HepG2 (cell line): ENCODE results near the gene VRK2. TPM values are rescaled to one million over a fixed set of nuclear protein-coding genes. Genes with fewer than 3 reads are reported as not detected.

Source experiments
- AGO1 ChIP-seq: fragments of 200-400 bp; formaldehyde crosslinking; IDR thresholded peaks from 2 replicates; pipeline ENCODE4 v1.6.1; 2017; ENCODE audit warnings: mild to moderate bottlenecking, low read depth, low read length, moderate library complexity; ENCODE audit not compliant: poor library complexity, severe bottlenecking
- GATAD1 ChIP-seq: IDR thresholded peaks from 2 replicates; pipeline ENCODE4 v1.6.1; 2016; ENCODE audit warnings: missing genetic modification reagents, missing compliant biosample characterization
- IKZF1 ChIP-seq: fragments of 450-650 bp; IDR thresholded peaks from 2 replicates; pipeline ENCODE4 v1.7.1; 2016
- JUN ChIP-seq: sonication (generic); formaldehyde crosslinking; IDR thresholded peaks from 2 replicates; pipeline ENCODE4 v1.4.0; 2020; ENCODE audit warnings: mild to moderate bottlenecking, missing genetic modification reagents
- KAT2B ChIP-seq: fragments of 150-350 bp; IDR thresholded peaks from 2 replicates; pipeline ENCODE4 v1.6.1; 2014; ENCODE audit warnings: low read depth, low read length, borderline replicate concordance
- NR2F6 ChIP-seq, 2 experiments: IDR thresholded peaks; 2 replicates each; pipeline ENCODE4 v1.6.1; 2016; ENCODE audit warnings: antibody characterized with exemption in 1 of 2, mild to moderate bottlenecking in 1 of 2
- PAF1 ChIP-seq: IDR thresholded peaks from 2 replicates; pipeline ENCODE4 v1.6.1; 2016; ENCODE audit warnings: missing genetic modification reagents, missing compliant biosample characterization
- RELA ChIP-seq: sonication (generic); formaldehyde crosslinking; IDR thresholded peaks from 2 replicates; pipeline ENCODE4 v1.4.0; 2020; ENCODE audit warnings: missing genetic modification reagents
- RNF2 ChIP-seq: fragments of 450-650 bp; conservative IDR thresholded peaks from 2 replicates; pipeline ENCODE4 v1.6.1; 2016; ENCODE audit warnings: low read depth
- STAG1 ChIP-seq: sonication (generic); formaldehyde crosslinking; IDR thresholded peaks from 2 replicates; pipeline ENCODE4 v1.4.0; 2020; ENCODE audit warnings: missing genetic modification reagents
- ZNF234 ChIP-seq: sonication (generic); formaldehyde crosslinking; conservative IDR thresholded peaks from 2 replicates; pipeline ENCODE4 v1.5.1; 2020; ENCODE audit warnings: mild to moderate bottlenecking, missing genetic modification reagents
- ZNF251 ChIP-seq: sonication (generic); formaldehyde crosslinking; IDR thresholded peaks from 2 replicates; pipeline ENCODE4 v1.9.0; 2021; ENCODE audit warnings: mild to moderate bottlenecking, missing genetic modification reagents
- ZNF296 ChIP-seq: sonication (generic); formaldehyde crosslinking; conservative IDR thresholded peaks from 2 replicates; pipeline ENCODE4 v1.5.0; 2020; ENCODE audit warnings: mild to moderate bottlenecking, missing genetic modification reagents
- ZNF616 ChIP-seq: sonication (generic); formaldehyde crosslinking; IDR thresholded peaks from 2 replicates; pipeline ENCODE4 v1.5.0; 2020; ENCODE audit warnings: low read depth, mild to moderate bottlenecking, missing genetic modification reagents
- ZNF703 ChIP-seq: sonication (generic); formaldehyde crosslinking; IDR thresholded peaks from 2 replicates; pipeline ENCODE4 v1.5.1; 2020; ENCODE audit warnings: missing genetic modification reagents, mild to moderate bottlenecking, moderate library complexity, borderline replicate concordance
- ZNF713 ChIP-seq: sonication (generic); formaldehyde crosslinking; IDR thresholded peaks from 2 replicates; pipeline ENCODE4 v1.4.0; 2020; ENCODE audit warnings: mild to moderate bottlenecking, missing genetic modification reagents
- ZNF782 ChIP-seq: sonication (generic); formaldehyde crosslinking; IDR thresholded peaks from 2 replicates; pipeline ENCODE4 v1.4.0; 2020; ENCODE audit warnings: missing genetic modification reagents, mild to moderate bottlenecking, borderline replicate concordance
- polyA plus RNA-seq, 8 experiments: library from polyadenylated mRNA; depleted of rRNA in 3 of 8; stranded (reverse) in 7 of 8; unstranded in 1 of 8; fragments of >200 nt; fragmentation: Illumina TruSeq in 4 of 8; extraction: Trizol in 4 of 8; gene quantifications; 2 replicates each; pipeline versions ENCODE4 v1.2.1 to v1.2.3, GENCODE V29; 2011 to 2016; ENCODE audit warnings: low read depth in 4 of 8, missing spikeins in 1 of 8, mixed read lengths in 1 of 8; ENCODE audit not compliant: insufficient read depth in 1 of 8
- total RNA-seq, 5 experiments: library from RNA; depleted of rRNA; stranded (reverse); fragments of >200 nt; fragmentation: Illumina TruSeq; extraction: Trizol; gene quantifications; 2 replicates each; pipeline ENCODE4 v1.2.3, GENCODE V29; 2016; ENCODE audit warnings: low read depth in 1 of 5
- TF ChIP-seq, protein P1 (sequence below): sonication (generic); formaldehyde crosslinking; conservative IDR thresholded peaks from 2 replicates; pipeline ENCODE4 v1.4.0; 2020; ENCODE audit warnings: missing genetic modification reagents
- TF ChIP-seq, protein P2 (sequence below): sonication (generic); formaldehyde crosslinking; IDR thresholded peaks from 2 replicates; pipeline ENCODE4 v1.9.0; 2021; ENCODE audit warnings: missing genetic modification reagents, borderline replicate concordance
- TF ChIP-seq, protein P3 (sequence below): IDR thresholded peaks from 2 replicates; pipeline ENCODE4 v1.6.1; 2016; ENCODE audit warnings: low read depth
- TF ChIP-seq, protein P4 (sequence below), 2 experiments: IDR thresholded peaks; 2 replicates each; pipeline ENCODE4 v1.6.1; 2011 to 2012; ENCODE audit warnings: low read length in 2 of 2, borderline replicate concordance in 1 of 2, low read depth in 1 of 2, mild to moderate bottlenecking in 1 of 2, moderate library complexity in 1 of 2

The VRK2 gene
- total and polyA plus RNA-seq, 2 of the 13 experiments (the other 11 are each of a cell fraction or from before 2014, with no cell fraction given), result 13.3 to 29.1 TPM

DNA sequence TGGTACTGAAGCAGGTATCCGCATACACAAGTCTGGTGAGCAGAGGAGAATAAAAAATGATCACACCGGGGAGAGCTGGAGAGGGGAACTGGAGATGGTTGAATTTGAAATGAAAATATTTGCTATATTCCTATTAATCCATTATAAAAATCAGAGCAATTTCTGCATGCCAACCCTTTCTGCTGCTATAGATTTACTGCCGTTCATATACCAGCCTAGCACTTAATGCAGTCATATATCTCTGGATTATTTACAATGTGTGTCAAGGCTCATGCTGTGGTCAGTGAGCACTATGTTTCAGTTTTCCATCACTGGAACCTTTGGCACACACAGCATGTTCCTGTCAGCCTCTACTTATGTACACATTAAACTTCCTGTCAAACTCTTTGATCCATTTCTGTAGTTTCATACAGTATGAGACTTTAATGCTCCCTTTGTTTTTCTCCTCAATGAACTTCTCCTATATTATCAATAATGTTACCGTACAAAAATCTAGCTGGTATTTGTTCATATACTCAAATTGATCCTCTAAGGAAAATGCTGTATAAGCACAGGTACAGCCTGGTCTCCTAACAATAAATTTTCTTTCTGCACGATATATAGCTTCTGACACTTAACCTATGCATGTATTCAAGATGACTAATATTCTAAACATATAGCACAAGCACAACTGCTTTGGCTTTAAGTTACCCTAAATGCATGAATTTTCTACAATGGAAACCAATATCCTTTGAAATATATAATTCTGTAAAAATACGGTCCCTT is 157.8 kb downstream of the VRK2 start (continued):
- TF ChIP-seq JUN (CRISPR knock-in tag) (peak; percentile 41; the same call in 1 of the 2 replicates), IKZF1 (no peak), STAG1 (CRISPR knock-in tag) (no peak), GATAD1 (CRISPR knock-in tag) (0 out of 2 replicates have a peak, but pooled peaks have one; percentile 41), NR2F6 (IDR thresholded peaks at IDR 0.05) (peak; percentile 48), NR2F6 (CRISPR knock-in tag; IDR thresholded peaks at IDR 0.05) (peak; percentile 65), ZNF251 (CRISPR knock-in tag) (no peak), KAT2B (no peak), ZNF782 (no peak), ZNF296 (no peak), RNF2 (no peak), ZNF616 (CRISPR knock-in tag) (no peak), RELA (CRISPR knock-in tag) (no peak), AGO1 (no peak), PAF1 (no peak), ZNF234 (CRISPR knock-in tag) (no peak), ZNF703 (CRISPR knock-in tag) (no peak), ZNF713 (CRISPR knock-in tag) (no peak)
- TF ChIP-seq, protein P1, sequence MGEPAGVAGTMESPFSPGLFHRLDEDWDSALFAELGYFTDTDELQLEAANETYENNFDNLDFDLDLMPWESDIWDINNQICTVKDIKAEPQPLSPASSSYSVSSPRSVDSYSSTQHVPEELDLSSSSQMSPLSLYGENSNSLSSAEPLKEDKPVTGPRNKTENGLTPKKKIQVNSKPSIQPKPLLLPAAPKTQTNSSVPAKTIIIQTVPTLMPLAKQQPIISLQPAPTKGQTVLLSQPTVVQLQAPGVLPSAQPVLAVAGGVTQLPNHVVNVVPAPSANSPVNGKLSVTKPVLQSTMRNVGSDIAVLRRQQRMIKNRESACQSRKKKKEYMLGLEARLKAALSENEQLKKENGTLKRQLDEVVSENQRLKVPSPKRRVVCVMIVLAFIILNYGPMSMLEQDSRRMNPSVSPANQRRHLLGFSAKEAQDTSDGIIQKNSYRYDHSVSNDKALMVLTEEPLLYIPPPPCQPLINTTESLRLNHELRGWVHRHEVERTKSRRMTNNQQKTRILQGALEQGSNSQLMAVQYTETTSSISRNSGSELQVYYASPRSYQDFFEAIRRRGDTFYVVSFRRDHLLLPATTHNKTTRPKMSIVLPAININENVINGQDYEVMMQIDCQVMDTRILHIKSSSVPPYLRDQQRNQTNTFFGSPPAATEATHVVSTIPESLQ (CRISPR knock-in tag), result no peak
- TF ChIP-seq, protein P2, sequence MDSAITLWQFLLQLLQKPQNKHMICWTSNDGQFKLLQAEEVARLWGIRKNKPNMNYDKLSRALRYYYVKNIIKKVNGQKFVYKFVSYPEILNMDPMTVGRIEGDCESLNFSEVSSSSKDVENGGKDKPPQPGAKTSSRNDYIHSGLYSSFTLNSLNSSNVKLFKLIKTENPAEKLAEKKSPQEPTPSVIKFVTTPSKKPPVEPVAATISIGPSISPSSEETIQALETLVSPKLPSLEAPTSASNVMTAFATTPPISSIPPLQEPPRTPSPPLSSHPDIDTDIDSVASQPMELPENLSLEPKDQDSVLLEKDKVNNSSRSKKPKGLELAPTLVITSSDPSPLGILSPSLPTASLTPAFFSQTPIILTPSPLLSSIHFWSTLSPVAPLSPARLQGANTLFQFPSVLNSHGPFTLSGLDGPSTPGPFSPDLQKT, result no peak
- TF ChIP-seq, protein P3, sequence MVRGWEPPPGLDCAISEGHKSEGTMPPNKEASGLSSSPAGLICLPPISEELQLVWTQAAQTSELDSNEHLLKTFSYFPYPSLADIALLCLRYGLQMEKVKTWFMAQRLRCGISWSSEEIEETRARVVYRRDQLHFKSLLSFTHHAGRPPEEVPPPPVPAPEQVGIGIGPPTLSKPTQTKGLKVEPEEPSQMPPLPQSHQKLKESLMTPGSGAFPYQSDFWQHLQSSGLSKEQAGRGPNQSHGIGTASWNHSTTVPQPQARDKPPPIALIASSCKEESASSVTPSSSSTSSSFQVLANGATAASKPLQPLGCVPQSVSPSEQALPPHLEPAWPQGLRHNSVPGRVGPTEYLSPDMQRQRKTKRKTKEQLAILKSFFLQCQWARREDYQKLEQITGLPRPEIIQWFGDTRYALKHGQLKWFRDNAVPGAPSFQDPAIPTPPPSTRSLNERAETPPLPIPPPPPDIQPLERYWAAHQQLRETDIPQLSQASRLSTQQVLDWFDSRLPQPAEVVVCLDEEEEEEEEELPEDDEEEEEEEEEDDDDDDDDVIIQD (CRISPR knock-in tag), result peak; percentile 97
- TF ChIP-seq, protein P4, sequence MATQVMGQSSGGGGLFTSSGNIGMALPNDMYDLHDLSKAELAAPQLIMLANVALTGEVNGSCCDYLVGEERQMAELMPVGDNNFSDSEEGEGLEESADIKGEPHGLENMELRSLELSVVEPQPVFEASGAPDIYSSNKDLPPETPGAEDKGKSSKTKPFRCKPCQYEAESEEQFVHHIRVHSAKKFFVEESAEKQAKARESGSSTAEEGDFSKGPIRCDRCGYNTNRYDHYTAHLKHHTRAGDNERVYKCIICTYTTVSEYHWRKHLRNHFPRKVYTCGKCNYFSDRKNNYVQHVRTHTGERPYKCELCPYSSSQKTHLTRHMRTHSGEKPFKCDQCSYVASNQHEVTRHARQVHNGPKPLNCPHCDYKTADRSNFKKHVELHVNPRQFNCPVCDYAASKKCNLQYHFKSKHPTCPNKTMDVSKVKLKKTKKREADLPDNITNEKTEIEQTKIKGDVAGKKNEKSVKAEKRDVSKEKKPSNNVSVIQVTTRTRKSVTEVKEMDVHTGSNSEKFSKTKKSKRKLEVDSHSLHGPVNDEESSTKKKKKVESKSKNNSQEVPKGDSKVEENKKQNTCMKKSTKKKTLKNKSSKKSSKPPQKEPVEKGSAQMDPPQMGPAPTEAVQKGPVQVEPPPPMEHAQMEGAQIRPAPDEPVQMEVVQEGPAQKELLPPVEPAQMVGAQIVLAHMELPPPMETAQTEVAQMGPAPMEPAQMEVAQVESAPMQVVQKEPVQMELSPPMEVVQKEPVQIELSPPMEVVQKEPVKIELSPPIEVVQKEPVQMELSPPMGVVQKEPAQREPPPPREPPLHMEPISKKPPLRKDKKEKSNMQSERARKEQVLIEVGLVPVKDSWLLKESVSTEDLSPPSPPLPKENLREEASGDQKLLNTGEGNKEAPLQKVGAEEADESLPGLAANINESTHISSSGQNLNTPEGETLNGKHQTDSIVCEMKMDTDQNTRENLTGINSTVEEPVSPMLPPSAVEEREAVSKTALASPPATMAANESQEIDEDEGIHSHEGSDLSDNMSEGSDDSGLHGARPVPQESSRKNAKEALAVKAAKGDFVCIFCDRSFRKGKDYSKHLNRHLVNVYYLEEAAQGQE (IDR thresholded peaks at IDR 0.05; ENCODE audit: borderline replicate concordance in 1 of 2, low read depth in 1 of 2, low read length in 2 of 2), result no peak
